HG03175 (cell line): Measurements from ENCODE around the gene KCNMB3.
A peak's percentile ranks its signal among the peaks of the same experiment; 100 is the strongest.
"Not testable (repeated sequence)": the region's sequence is repeated elsewhere in the genome, so short reads cannot be mapped to it uniquely, and the experiment has no call there.

Source experiments
- ATAC-seq: cut with Tn5 transposase; IDR thresholded peaks from one replicate; pipeline ENCODE4 v1.9.1; 2021; ENCODE audit warnings: mild to moderate bottlenecking, moderate library complexity; ENCODE audit not compliant: unreplicated experiment

Gene KCNMB3

GRCh38 chr3:179265092-179265491 is 14.2 kb upstream of the KCNMB3 start:
- no peak for ATAC-seq

- ATAC-seq: no peak
These were observed 13.5 kb upstream of the KCNMB3 start for GRCh38 chr3:179264449-179264848.

GRCh38 chr3:179263134-179263533 is 12.2 kb upstream of the KCNMB3 start:
- ATAC-seq: no peak

- ATAC-seq: peak; percentile 83
These were observed 10.2 kb upstream of the KCNMB3 start for GRCh38 chr3:179260949-179261765.

GRCh38 chr3:179259959-179260756 is 9.2 kb upstream of the KCNMB3 start:
- ATAC-seq: not testable (repeated sequence)

- ATAC-seq: no peak
These were observed 7.9 kb upstream of the KCNMB3 start for GRCh38 chr3:179258820-179259219.

- ATAC-seq: not testable (repeated sequence)
These were observed 6.8 kb upstream of the KCNMB3 start for GRCh38 chr3:179257742-179258141.

GRCh38 chr3:179256813-179257212 is 5.9 kb upstream of the KCNMB3 start:
- ATAC-seq: no peak

GRCh38 chr3:179247289-179248015 is 3.5 kb downstream of the KCNMB3 start:
- ATAC-seq: no peak

GRCh38 chr3:179244878-179245277 is 6.0 kb downstream of the KCNMB3 start:
- ATAC-seq: no peak

GRCh38 chr3:179242859-179243258 is 8.1 kb downstream of the KCNMB3 start:
- not testable (repeated sequence) for ATAC-seq

- ATAC-seq: not testable (repeated sequence)
These were observed 10.6 kb downstream of the KCNMB3 start for GRCh38 chr3:179240299-179240698.

- ATAC-seq: peak; percentile 82
These were observed 14.1 kb downstream of the KCNMB3 start for GRCh38 chr3:179236669-179237301.

GRCh38 chr3:179234199-179234598 is 16.7 kb downstream of the KCNMB3 start:
- no peak for ATAC-seq

- no peak for ATAC-seq
These were observed 17.9 kb downstream of the KCNMB3 start for GRCh38 chr3:179233043-179233442.

GRCh38 chr3:179229177-179229576 is 21.7 kb downstream of the KCNMB3 start:
- peak; percentile 76 for ATAC-seq

GRCh38 chr3:179227349-179227748 is 23.6 kb downstream of the KCNMB3 start:
- ATAC-seq: no peak

GRCh38 chr3:179224584-179224983 is 26.3 kb downstream of the KCNMB3 start:
- ATAC-seq: no peak

GRCh38 chr3:179223548-179223947 is 27.4 kb downstream of the KCNMB3 start:
- ATAC-seq: no peak

GRCh38 chr3:179218213-179218612 is 32.7 kb downstream of the KCNMB3 start:
- not testable (repeated sequence) for ATAC-seq

- ATAC-seq: not testable (repeated sequence)
These were observed 35.4 kb downstream of the KCNMB3 start for GRCh38 chr3:179215550-179215949.
